ENCODE data around the gene MPZL1.

DNA sequence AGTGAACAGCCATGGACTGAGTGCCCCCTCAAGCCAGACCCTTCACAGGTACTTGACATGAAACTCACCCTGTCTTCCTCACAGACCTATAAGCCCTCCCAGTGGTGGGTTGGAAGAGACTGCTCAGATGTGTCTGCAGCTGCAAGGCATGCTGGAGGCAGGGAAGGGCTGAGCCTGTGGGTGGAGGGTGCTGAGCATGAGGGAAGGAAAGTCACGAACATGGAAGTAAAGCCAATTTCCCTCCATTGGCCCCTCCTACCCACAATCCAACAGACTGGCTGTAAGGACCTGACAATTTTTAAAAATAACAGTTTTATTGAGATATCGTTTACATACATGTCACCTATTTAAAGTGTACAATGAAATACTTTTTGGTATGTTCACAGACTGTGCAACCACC is 47.6 kb upstream of the MPZL1 start:
- TF ChIP-seq CTCF (IDR thresholded peaks at IDR 0.05): no peak
- TF ChIP-seq MLX (CRISPR knock-in tag; IDR thresholded peaks at IDR 0.05): no peak

All from WTC11 (cell line).